Osteoblast (primary cell): ENCODE results near the gene USP48. TPM values are rescaled to one million over a fixed set of nuclear protein-coding genes. Genes with fewer than 3 reads are reported as not detected.
A peak's percentile ranks its signal among the peaks of the same experiment; 100 is the strongest.

Experiments
- DNase-seq: peaks from one replicate; pipeline ENCODE4 v3.0.0; 2011; ENCODE audit warnings: low spot score, mixed read lengths; ENCODE audit not compliant: insufficient read length; ENCODE audit errors: missing footprints
- H2AFZ ChIP-seq: 2 replicates; pipeline ENCODE4 v1.6.0; 2011; ENCODE audit warnings: mild to moderate bottlenecking, low read length
- H3K27ac ChIP-seq: 2 replicates; pipeline ENCODE4 v1.5.1; 2011; ENCODE audit warnings: mild to moderate bottlenecking, low read depth, low read length, moderate library complexity
- H3K27me3 ChIP-seq: 2 replicates; pipeline ENCODE4 v1.6.0; 2012; ENCODE audit warnings: mild to moderate bottlenecking, control low read depth, inconsistent platforms, low read length, moderate library complexity; ENCODE audit not compliant: insufficient read depth
- H3K36me3 ChIP-seq: 2 replicates; pipeline ENCODE4 v1.5.1; 2011; ENCODE audit warnings: mild to moderate bottlenecking, low read length, control low read depth, moderate library complexity; ENCODE audit not compliant: insufficient read depth
- H3K4me1 ChIP-seq: 2 replicates; pipeline ENCODE4 v1.5.1; 2011; ENCODE audit warnings: mild to moderate bottlenecking, low read length, control low read depth, moderate library complexity; ENCODE audit not compliant: insufficient read depth
- H3K4me2 ChIP-seq: 2 replicates; pipeline ENCODE4 v1.6.0; 2011; ENCODE audit warnings: mild to moderate bottlenecking, low read length; ENCODE audit not compliant: insufficient read depth
- H3K4me3 ChIP-seq: fragments of 200-600 bp; sonication (generic); 3 replicates; pipeline ENCODE4 v1.5.1; 2012; ENCODE audit warnings: mild to moderate bottlenecking, low read length, inconsistent platforms; ENCODE audit not compliant: insufficient read depth
- H3K79me2 ChIP-seq: 2 replicates; pipeline ENCODE4 v1.6.0; 2012; ENCODE audit warnings: mild to moderate bottlenecking, low read length, control low read depth, inconsistent platforms; ENCODE audit not compliant: insufficient read depth
- H3K9me3 ChIP-seq: 2 replicates; pipeline ENCODE4 v1.5.1; 2011; ENCODE audit warnings: low read depth, low read length, control low read depth
- H4K20me1 ChIP-seq: 2 replicates; pipeline ENCODE4 v1.6.0; 2012; ENCODE audit warnings: mild to moderate bottlenecking, low read length, control low read depth; ENCODE audit not compliant: insufficient read depth
- total RNA-seq: library from RNA; depleted of rRNA; stranded (reverse); fragments of >200 nt; gene quantifications from 2 replicates; pipeline ENCODE4 v1.2.3, GENCODE V29; 2012
- TF ChIP-seq, protein P1 (sequence below): IDR thresholded peaks from 2 replicates; pipeline ENCODE4 v1.5.1; 2011; ENCODE audit warnings: mild to moderate bottlenecking, low read depth, low read length, moderate library complexity; ENCODE audit errors: extremely low read depth

Gene USP48
- total RNA-seq, 1 donor = 52.5 TPM

DNA sequence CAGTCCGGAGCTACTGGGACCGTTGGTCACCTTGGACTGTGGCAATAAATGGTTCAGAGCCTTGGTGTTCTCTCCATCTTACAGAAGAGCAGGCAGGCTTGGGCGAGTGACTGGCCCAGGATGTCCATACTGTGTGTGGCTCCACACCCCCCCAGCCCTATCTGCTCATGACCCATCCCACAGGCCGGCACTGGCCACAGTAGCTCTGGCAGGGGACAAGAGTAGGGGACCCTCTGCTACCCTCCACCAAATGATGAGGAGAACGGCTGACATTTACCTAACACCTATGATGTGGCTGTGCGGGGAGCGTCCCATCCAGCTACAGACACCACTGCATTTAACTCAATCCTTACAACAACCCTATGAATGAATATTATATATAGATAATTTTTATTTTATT, 42.4 kb upstream of the USP48 start:
- TF ChIP-seq, protein P1, sequence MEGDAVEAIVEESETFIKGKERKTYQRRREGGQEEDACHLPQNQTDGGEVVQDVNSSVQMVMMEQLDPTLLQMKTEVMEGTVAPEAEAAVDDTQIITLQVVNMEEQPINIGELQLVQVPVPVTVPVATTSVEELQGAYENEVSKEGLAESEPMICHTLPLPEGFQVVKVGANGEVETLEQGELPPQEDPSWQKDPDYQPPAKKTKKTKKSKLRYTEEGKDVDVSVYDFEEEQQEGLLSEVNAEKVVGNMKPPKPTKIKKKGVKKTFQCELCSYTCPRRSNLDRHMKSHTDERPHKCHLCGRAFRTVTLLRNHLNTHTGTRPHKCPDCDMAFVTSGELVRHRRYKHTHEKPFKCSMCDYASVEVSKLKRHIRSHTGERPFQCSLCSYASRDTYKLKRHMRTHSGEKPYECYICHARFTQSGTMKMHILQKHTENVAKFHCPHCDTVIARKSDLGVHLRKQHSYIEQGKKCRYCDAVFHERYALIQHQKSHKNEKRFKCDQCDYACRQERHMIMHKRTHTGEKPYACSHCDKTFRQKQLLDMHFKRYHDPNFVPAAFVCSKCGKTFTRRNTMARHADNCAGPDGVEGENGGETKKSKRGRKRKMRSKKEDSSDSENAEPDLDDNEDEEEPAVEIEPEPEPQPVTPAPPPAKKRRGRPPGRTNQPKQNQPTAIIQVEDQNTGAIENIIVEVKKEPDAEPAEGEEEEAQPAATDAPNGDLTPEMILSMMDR = no peak
- DNase-seq = peak; percentile 77
- Histone ChIP-seq H3K9me3 (no peaks in the 10 kb centered on the region), H3K4me1 (no peaks in the 10 kb centered on the region), H4K20me1 (peaks cover 26% of the 10 kb centered on the region), H3K4me2 (no peak overlapping the region), H3K27me3 (no peaks in the 10 kb centered on the region), H3K36me3 (peaks cover 88% of the 10 kb centered on the region), H3K79me2 (no peaks in the 10 kb centered on the region), H2AFZ (no peak overlapping the region), H3K4me3 (no peak overlapping the region), H3K27ac (no peak overlapping the region)

DNA sequence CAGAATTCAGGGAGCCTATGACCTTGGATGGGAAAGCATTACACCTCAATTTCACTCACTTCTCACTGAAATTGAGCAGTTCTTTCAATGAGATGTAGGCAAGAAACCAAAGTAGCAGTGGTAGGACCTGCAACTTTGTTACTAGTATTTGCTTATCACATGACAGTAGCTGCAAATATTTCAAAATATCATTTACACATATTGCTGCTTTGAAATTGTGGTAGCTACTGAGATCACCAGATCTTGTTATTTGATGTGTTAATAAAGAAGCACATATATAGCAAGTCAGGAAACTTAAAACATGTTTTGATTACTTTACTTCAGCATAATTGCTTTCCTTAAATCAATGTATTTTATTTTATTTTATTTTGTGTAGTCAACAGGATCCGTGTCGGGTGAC, 42.0 kb upstream of the USP48 start:
- no peak overlapping the region for H2AFZ ChIP-seq
- H3K36me3 ChIP-seq = peaks cover 86% of the 10 kb centered on the region
- peaks cover 24% of the 10 kb centered on the region for H4K20me1 ChIP-seq
- H3K4me3 ChIP-seq = no peak overlapping the region
- H3K4me2 ChIP-seq = no peak overlapping the region
- no peaks in the 10 kb centered on the region for H3K9me3 ChIP-seq
- peak; percentile 71 for DNase-seq
- H3K27me3 ChIP-seq = no peaks in the 10 kb centered on the region
- TF ChIP-seq, protein P1 = no peak
- no peak overlapping the region for H3K27ac ChIP-seq
- no peaks in the 10 kb centered on the region for H3K4me1 ChIP-seq
- H3K79me2 ChIP-seq = no peaks in the 10 kb centered on the region

DNA sequence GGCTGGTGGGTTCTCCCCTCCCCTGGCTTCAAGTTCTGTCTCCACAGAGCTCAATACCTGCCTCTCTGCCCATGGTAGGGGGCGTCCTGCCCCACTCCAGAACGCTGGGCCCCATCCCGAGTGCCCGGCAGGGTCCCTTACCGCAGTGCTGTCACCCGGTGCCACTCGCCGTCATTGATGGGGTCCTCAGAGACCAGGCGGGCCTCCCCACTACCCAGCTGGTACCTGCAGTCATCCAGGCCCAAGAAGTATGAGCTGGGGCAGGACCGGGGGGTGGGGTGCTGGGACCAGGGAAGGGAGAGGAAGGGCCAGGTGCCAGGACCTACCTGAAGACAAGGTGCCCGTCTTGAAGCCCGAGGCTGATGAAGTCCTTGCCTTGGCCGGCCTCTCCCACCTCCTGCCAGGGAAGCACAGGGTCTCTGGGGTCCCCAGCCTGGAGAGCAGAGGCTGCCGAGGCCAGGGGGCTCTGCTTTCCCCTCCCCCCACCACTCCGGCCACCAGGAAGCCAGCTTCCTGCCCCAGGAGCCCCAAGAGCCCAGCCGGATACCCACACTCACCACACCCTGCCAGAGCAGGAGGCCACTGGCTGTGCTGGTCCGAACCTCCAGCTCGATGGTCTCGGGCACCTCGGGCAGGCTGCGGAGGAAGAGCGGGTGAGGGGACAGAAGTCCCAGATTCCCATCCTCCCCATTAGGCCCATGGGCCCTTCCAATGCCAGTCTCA, 41.2 kb upstream of the USP48 start:
- H3K4me3 ChIP-seq = no peak overlapping the region
- no peak overlapping the region for H3K4me2 ChIP-seq
- no peaks in the 10 kb centered on the region for H3K9me3 ChIP-seq
- no peaks in the 10 kb centered on the region for H3K79me2 ChIP-seq
- DNase-seq = peak; percentile 81
- TF ChIP-seq, protein P1 = no peak
- no peaks in the 10 kb centered on the region for H3K4me1 ChIP-seq
- no peaks in the 10 kb centered on the region for H3K27me3 ChIP-seq
- H2AFZ ChIP-seq = no peak overlapping the region
- peaks cover 83% of the 10 kb centered on the region for H3K36me3 ChIP-seq
- H4K20me1 ChIP-seq = peaks cover 24% of the 10 kb centered on the region
- H3K27ac ChIP-seq = no peak overlapping the region

DNA sequence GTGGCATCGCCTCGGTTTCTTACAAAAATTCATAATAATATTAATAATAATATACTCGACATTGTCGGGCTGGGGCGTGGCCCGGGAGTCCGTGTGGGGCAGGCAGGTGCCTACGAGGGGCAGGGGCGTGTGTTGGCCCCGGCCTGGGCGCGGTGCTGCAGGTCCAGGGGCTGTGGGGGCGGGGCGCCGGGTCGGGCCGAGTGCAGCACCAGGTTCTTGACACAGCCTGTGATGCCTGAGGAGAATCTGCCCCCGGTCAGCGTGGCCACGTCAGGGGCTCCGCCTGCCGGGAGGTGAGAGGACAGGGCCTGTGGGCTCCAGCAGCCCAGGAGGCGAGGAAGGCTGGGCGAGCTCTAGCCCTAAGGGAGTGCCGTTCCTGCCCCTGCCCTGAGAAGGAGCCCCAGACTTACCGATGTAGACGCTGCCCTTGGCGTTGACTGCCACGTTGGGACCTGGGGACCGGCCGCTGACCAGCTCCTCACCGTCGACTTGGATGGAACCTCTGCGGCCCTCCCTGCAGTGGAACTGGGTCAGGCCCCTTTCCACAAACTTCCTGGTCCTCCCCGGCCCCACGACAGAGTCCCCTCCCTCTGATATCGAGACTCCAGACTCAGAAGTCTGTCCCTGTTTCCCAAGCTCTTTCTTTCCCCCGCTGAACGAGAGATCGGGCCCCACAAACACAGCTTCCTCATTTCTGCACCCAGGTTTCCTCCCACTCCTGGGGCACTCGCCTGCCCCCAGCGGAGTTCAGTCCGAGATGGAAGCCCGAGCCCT, 40.4 kb upstream of the USP48 start:
- no peaks in the 10 kb centered on the region for H3K4me1 ChIP-seq
- H4K20me1 ChIP-seq = peaks cover 23% of the 10 kb centered on the region
- no peaks in the 10 kb centered on the region for H3K9me3 ChIP-seq
- H3K27me3 ChIP-seq = no peaks in the 10 kb centered on the region
- H3K36me3 ChIP-seq = peaks cover 77% of the 10 kb centered on the region
- no peak overlapping the region for H3K4me3 ChIP-seq
- H3K27ac ChIP-seq = no peak overlapping the region
- TF ChIP-seq, protein P1 = no peak
- no peak overlapping the region for H3K4me2 ChIP-seq
- no peaks in the 10 kb centered on the region for H3K79me2 ChIP-seq
- DNase-seq = peak; percentile 51
- no peak overlapping the region for H2AFZ ChIP-seq
